HEK293 (cell line): ENCODE data around the gene MYCBPAP.

Source experiments
- CTCF ChIA-PET: fragments of 350-600 bp; formaldehyde crosslinking; extraction: SDS; loops from one replicate; lab custom pipeline; 2021; ENCODE audit warnings: antibody characterized with exemption; lab: Yijun Ruan, JAX
- POLR2A ChIA-PET: fragments of 300-600 bp; formaldehyde crosslinking; extraction: SDS; loops from one replicate; lab custom pipeline; 2020; ENCODE audit warnings: antibody characterized with exemption, inconsistent platforms; lab: Yijun Ruan, JAX
- H3K27ac ChIP-seq: fragments of 200-500 bp; sonication (Bioruptor generic); 2 replicates; pipeline ENCODE4 v1.5.1; 2014; ENCODE audit warnings: low read depth, low read length, control low read depth, inconsistent platforms; ENCODE audit errors: extremely low read depth
- H3K36me3 ChIP-seq, 2 experiments: fragments of 200-500 bp in 1 of 2; sonication (Bioruptor generic) in 1 of 2; 1 replicate in 1 of 2; 2 replicates in 1 of 2; pipeline ENCODE4 v1.5.1; 2014 to 2017; ENCODE audit warnings: inconsistent platforms in 2 of 2, low read length in 2 of 2; ENCODE audit not compliant: control insufficient read depth in 2 of 2, insufficient read depth in 1 of 2
- H3K4me1 ChIP-seq: fragments of 200-500 bp; sonication (Bioruptor generic); 2 replicates; pipeline ENCODE4 v1.5.1; 2014; ENCODE audit warnings: mild to moderate bottlenecking, low read length, inconsistent platforms; ENCODE audit not compliant: control insufficient read depth, insufficient read depth
- H3K4me3 ChIP-seq: 2 replicates; pipeline ENCODE4 v1.5.1; 2011; ENCODE audit warnings: low read depth, mild to moderate bottlenecking, control low read depth, low read length, moderate library complexity
- H3K9me3 ChIP-seq: fragments of 200-500 bp; sonication (Bioruptor generic); 2 replicates; pipeline ENCODE4 v1.5.1; 2014; ENCODE audit warnings: low read depth, low read length, inconsistent platforms; ENCODE audit not compliant: control insufficient read depth, insufficient read depth
- HOXD13 ChIP-seq: sonication (generic); formaldehyde crosslinking; IDR thresholded peaks from 2 replicates; pipeline ENCODE4 v1.8.0; 2022; ENCODE audit warnings: missing genetic modification reagents, borderline replicate concordance
- PRDM10 ChIP-seq: fragments of 450-650 bp; formaldehyde crosslinking; IDR thresholded peaks from 2 replicates; pipeline ENCODE4 v1.5.1; 2016; ENCODE audit warnings: missing biosample characterization, missing genetic modification characterization
- ZBTB10 ChIP-seq: fragments of 450-650 bp; formaldehyde crosslinking; IDR thresholded peaks from 2 replicates; pipeline ENCODE4 v1.5.1; 2016; ENCODE audit warnings: missing biosample characterization, missing genetic modification characterization
- ZBTB6 ChIP-seq: fragments of 450-650 bp; formaldehyde crosslinking; IDR thresholded peaks from 2 replicates; pipeline ENCODE4 v1.5.1; 2017; ENCODE audit warnings: missing biosample characterization, missing genetic modification characterization
- ZNF121 ChIP-seq: fragments of 450-650 bp; formaldehyde crosslinking; IDR thresholded peaks from 2 replicates; pipeline ENCODE4 v1.5.1; 2016; ENCODE audit warnings: missing biosample characterization, missing genetic modification characterization
- ZNF16 ChIP-seq: fragments of 450-650 bp; formaldehyde crosslinking; IDR thresholded peaks from 2 replicates; pipeline ENCODE4 v1.5.1; 2016; ENCODE audit warnings: low read depth, missing biosample characterization, missing genetic modification characterization
- ZNF169 ChIP-seq: fragments of 450-650 bp; formaldehyde crosslinking; IDR thresholded peaks from 2 replicates; pipeline ENCODE4 v1.5.1; 2016; ENCODE audit warnings: missing biosample characterization, missing genetic modification characterization
- ZNF214 ChIP-seq: fragments of 450-650 bp; formaldehyde crosslinking; IDR thresholded peaks from 2 replicates; pipeline ENCODE4 v1.5.1; 2017; ENCODE audit warnings: missing biosample characterization, mild to moderate bottlenecking, missing genetic modification characterization, borderline replicate concordance
- ZNF26 ChIP-seq: fragments of 450-650 bp; formaldehyde crosslinking; IDR thresholded peaks from 2 replicates; pipeline ENCODE4 v1.5.1; 2016; ENCODE audit warnings: missing biosample characterization, missing genetic modification characterization
- ZNF280C ChIP-seq: fragments of 450-650 bp; formaldehyde crosslinking; IDR thresholded peaks from 2 replicates; pipeline ENCODE4 v1.5.1; 2016; ENCODE audit warnings: missing biosample characterization, missing genetic modification characterization
- ZNF302 ChIP-seq: fragments of 450-650 bp; formaldehyde crosslinking; IDR thresholded peaks from 2 replicates; pipeline ENCODE4 v1.5.1; 2016; ENCODE audit warnings: missing biosample characterization, missing genetic modification characterization, low read depth
- ZNF341 ChIP-seq: fragments of 450-650 bp; formaldehyde crosslinking; IDR thresholded peaks from 2 replicates; pipeline ENCODE4; 2016; ENCODE audit warnings: low read depth, missing biosample characterization, missing genetic modification characterization
- ZNF391 ChIP-seq: fragments of 450-650 bp; formaldehyde crosslinking; IDR thresholded peaks from 2 replicates; pipeline ENCODE4 v1.5.1; 2016; ENCODE audit warnings: low read depth, missing biosample characterization, missing genetic modification characterization, borderline replicate concordance
- ZNF621 ChIP-seq: fragments of 450-650 bp; formaldehyde crosslinking; IDR thresholded peaks from 2 replicates; pipeline ENCODE4 v1.5.1; 2017; ENCODE audit warnings: missing biosample characterization, missing genetic modification characterization
- ZNF626 ChIP-seq: fragments of 450-650 bp; sonication (Bioruptor Pico); formaldehyde crosslinking; IDR thresholded peaks from 2 replicates; pipeline ENCODE4 v1.5.1; 2018; ENCODE audit warnings: missing biosample characterization, missing genetic modification characterization, inconsistent platforms
- ZNF777 ChIP-seq: fragments of 450-650 bp; formaldehyde crosslinking; IDR thresholded peaks from 2 replicates; pipeline ENCODE4 v1.5.1; 2017; ENCODE audit warnings: missing biosample characterization, missing genetic modification characterization, borderline replicate concordance
- ZNF792 ChIP-seq: fragments of 450-650 bp; formaldehyde crosslinking; IDR thresholded peaks from 2 replicates; pipeline ENCODE4 v1.5.1; 2016; ENCODE audit warnings: missing biosample characterization, missing genetic modification characterization
- ZSCAN23 ChIP-seq: fragments of 450-650 bp; formaldehyde crosslinking; IDR thresholded peaks from 2 replicates; pipeline ENCODE4 v1.5.1; 2016; ENCODE audit warnings: missing biosample characterization, missing genetic modification characterization

The MYCBPAP gene

GRCh38 chr17:50480142-50480764, 28.0 kb upstream of the MYCBPAP start:
- ChIA-PET POLR2A (interaction anchor here (1.0 to 2.1 kb wide), 6 partner anchors 37 to 150 kb away, joined by 3 to 30 read pairs (median 6); partner anchors contain the start of genes ACSF2 and LRRC59), CTCF (interaction anchor here (0.6 to 10.0 kb wide), 28 partner anchors 10 to 280 kb away, joined by 3 to 95 read pairs (median 6); partner anchors contain the start of gene LRRC59)
- peaks cover 15 to 37% of the 10 kb centered on the region in 2 experiments; a peak in 2 of 3 replicates for H3K36me3 ChIP-seq
- no peak overlapping the region for H3K4me3 ChIP-seq
- no peak overlapping the region for H3K27ac ChIP-seq
- no peaks in the 10 kb centered on the region for H3K9me3 ChIP-seq
- peak; percentile 46; the same call in 1 of the 2 replicates for TF ChIP-seq ZNF16 (tag by site-specific recombination)
- TF ChIP-seq ZNF121 (tag by site-specific recombination), result no peak
- peak; percentile 84 for TF ChIP-seq PRDM10 (tag by site-specific recombination)
- peak; percentile 59; the same call in 1 of the 2 replicates for TF ChIP-seq ZNF341
- H3K4me1 ChIP-seq, result peaks cover 6% of the 10 kb centered on the region

- peaks cover 16 to 40% of the 10 kb centered on the region in 2 experiments; a peak in 2 of 3 replicates for H3K36me3 ChIP-seq
- no peak overlapping the region for H3K27ac ChIP-seq
- ChIA-PET POLR2A (no interaction called here), CTCF (interaction anchor here (0.6 to 10.0 kb wide), 6 partner anchors 13 to 215 kb away, joined by 3 to 95 read pairs (median 6); no protein-coding TSS in a partner anchor)
- no peak overlapping the region for H3K4me3 ChIP-seq
- H3K9me3 ChIP-seq, result no peaks in the 10 kb centered on the region
- TF ChIP-seq ZNF302, result no peak
- TF ChIP-seq ZNF26, result no peak
- TF ChIP-seq ZNF621 (tag by site-specific recombination), result no peak
- no peak for TF ChIP-seq ZNF777 (tag by site-specific recombination)
- TF ChIP-seq ZNF280C, result no peak
- no peak for TF ChIP-seq ZNF391 (tag by site-specific recombination)
- no peak for TF ChIP-seq ZBTB10
- no peak for TF ChIP-seq ZNF169 (tag by site-specific recombination)
- TF ChIP-seq ZNF626 (tag by site-specific recombination), result no peak
- no peak for TF ChIP-seq ZNF214 (tag by site-specific recombination)
- no peak for TF ChIP-seq HOXD13 (CRISPR knock-in tag)
- no peak for TF ChIP-seq ZNF792
- no peak for TF ChIP-seq ZSCAN23 (tag by site-specific recombination)
- TF ChIP-seq ZBTB6 (tag by site-specific recombination), result no peak
- H3K4me1 ChIP-seq, result peaks cover 6% of the 10 kb centered on the region
These were observed 27.3 kb upstream of the MYCBPAP start for GRCh38 chr17:50480854-50481490.
